ENCODE measurements around the gene IL12B. TPM values are rescaled to one million over a fixed set of nuclear protein-coding genes. Genes with fewer than 3 reads are reported as not detected.
A peak's percentile ranks its signal among the peaks of the same experiment; 100 is the strongest.

Gene IL12B
- total RNA-seq, 1 donor from 2014 or later = not detected

- no peaks in the 10 kb centered on the region for H3K36me3 Mint-ChIP-seq
- no peaks in the 10 kb centered on the region for H3K9me3 Mint-ChIP-seq
- H3K27me3 Mint-ChIP-seq = peaks cover 54% of the 10 kb centered on the region
- TF ChIP-seq CTCF (conservative IDR thresholded peaks at IDR 0.05) = peak; percentile 95
- peak overlapping the region; percentile 39 for H3K27ac Mint-ChIP-seq
- DNase-seq (ENCODE audit: extremely low spot score, unreplicated experiment) = peak; percentile 82
- H3K4me3 Mint-ChIP-seq = peak overlapping the region; percentile 83
- H3K4me1 Mint-ChIP-seq (ENCODE audit: unreplicated experiment) = no peaks in the 10 kb centered on the region
These were observed 1.0 kb upstream of the IL12B start for GRCh38 chr5:159331093-159331973.

GRCh38 chr5:159324986-159325385, 5.3 kb downstream of the IL12B start:
- no peak overlapping the region for H3K4me3 Mint-ChIP-seq
- H3K9me3 Mint-ChIP-seq = no peaks in the 10 kb centered on the region
- no peaks in the 10 kb centered on the region for H3K36me3 Mint-ChIP-seq
- H3K4me1 Mint-ChIP-seq (ENCODE audit: unreplicated experiment) = no peaks in the 10 kb centered on the region
- no peak for TF ChIP-seq CTCF (conservative IDR thresholded peaks at IDR 0.05)
- DNase-seq (ENCODE audit: extremely low spot score, unreplicated experiment) = no peak
- peaks cover 52% of the 10 kb centered on the region for H3K27me3 Mint-ChIP-seq
- no peak overlapping the region for H3K27ac Mint-ChIP-seq

GRCh38 chr5:159324102-159324755, 6.1 kb downstream of the IL12B start:
- H3K27ac Mint-ChIP-seq = no peak overlapping the region
- H3K4me1 Mint-ChIP-seq (ENCODE audit: unreplicated experiment) = no peaks in the 10 kb centered on the region
- no peak overlapping the region for H3K4me3 Mint-ChIP-seq
- no peak for TF ChIP-seq CTCF (conservative IDR thresholded peaks at IDR 0.05)
- H3K9me3 Mint-ChIP-seq = no peaks in the 10 kb centered on the region
- peaks cover 51% of the 10 kb centered on the region for H3K27me3 Mint-ChIP-seq
- no peaks in the 10 kb centered on the region for H3K36me3 Mint-ChIP-seq
- DNase-seq (ENCODE audit: extremely low spot score, unreplicated experiment) = no peak

- DNase-seq (ENCODE audit: extremely low spot score, unreplicated experiment) = no peak
- H3K27ac Mint-ChIP-seq = no peak overlapping the region
- H3K4me1 Mint-ChIP-seq (ENCODE audit: unreplicated experiment) = no peaks in the 10 kb centered on the region
- H3K4me3 Mint-ChIP-seq = no peak overlapping the region
- no peaks in the 10 kb centered on the region for H3K9me3 Mint-ChIP-seq
- TF ChIP-seq CTCF (conservative IDR thresholded peaks at IDR 0.05) = no peak
- no peaks in the 10 kb centered on the region for H3K36me3 Mint-ChIP-seq
- H3K27me3 Mint-ChIP-seq = peaks cover 36% of the 10 kb centered on the region
These were observed 8.1 kb downstream of the IL12B start for GRCh38 chr5:159322180-159322579.

- H3K27me3 Mint-ChIP-seq = peaks cover 23% of the 10 kb centered on the region
- H3K4me3 Mint-ChIP-seq = no peak overlapping the region
- H3K4me1 Mint-ChIP-seq (ENCODE audit: unreplicated experiment) = no peaks in the 10 kb centered on the region
- no peaks in the 10 kb centered on the region for H3K9me3 Mint-ChIP-seq
- H3K36me3 Mint-ChIP-seq = no peaks in the 10 kb centered on the region
- no peak for DNase-seq (ENCODE audit: extremely low spot score, unreplicated experiment)
- H3K27ac Mint-ChIP-seq = no peak overlapping the region
- TF ChIP-seq CTCF (conservative IDR thresholded peaks at IDR 0.05) = no peak
These were observed 10.5 kb downstream of the IL12B start for GRCh38 chr5:159319832-159320231.

Data from type B pancreatic cell (in vitro differentiated cells).